ENCODE results near the gene ASNSD1.

DNA sequence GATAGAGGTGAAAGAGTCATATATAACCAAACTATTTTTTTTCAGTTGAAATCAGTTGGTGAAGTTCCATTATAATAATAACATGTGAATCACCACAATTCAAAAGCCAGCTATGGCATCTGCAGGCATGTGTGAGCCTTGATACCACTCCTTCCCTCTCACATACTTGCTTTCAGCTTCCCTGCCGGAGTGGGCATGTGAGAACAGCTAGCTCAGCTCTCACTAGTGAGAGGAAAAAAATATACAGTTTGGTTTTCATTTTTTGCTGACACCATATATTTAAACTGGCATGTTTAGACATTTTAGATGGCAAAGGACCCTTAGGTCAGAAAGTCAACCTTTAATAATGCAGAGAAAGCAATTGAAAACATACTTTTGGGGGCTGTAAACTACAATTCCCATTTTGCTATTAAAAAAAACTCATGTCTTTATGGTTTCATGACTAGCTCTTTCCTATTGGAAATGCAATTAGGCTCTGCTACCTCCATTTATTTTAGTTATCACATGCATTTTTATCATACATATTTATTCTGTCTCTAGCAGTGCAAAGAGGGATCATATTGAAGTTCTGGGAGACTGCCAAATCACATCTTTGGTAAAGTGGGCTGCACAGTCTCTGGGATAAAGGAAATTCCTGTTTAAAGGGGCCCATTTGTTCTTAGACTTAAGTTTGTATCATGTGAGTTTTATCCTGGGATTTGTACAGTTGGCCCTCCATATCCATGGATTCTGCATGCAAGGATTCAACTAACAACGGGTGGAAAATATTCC, 47.4 kb upstream of the ASNSD1 start:
- no peak for TF ChIP-seq EZH2 (IDR thresholded peaks at IDR 0.05)
- no peak for TF ChIP-seq POLR2AphosphoS5 (IDR thresholded peaks at IDR 0.05; ENCODE audit: borderline replicate concordance, low read depth, low read length)

Measured in SK-N-MC (cell line).